GM19193 (cell line): Measurements from ENCODE around the gene SCYL1.

Source experiments
- POLR2A ChIP-seq: IDR thresholded peaks from 4 replicates; pipeline ENCODE4 v1.6.1; 2011; ENCODE audit not compliant: insufficient read depth, insufficient read length; ENCODE audit errors: extremely low read depth

Gene SCYL1

GRCh38 chr11:65539744-65540289, 14.9 kb downstream of the SCYL1 start:
- no peak for TF ChIP-seq POLR2A

GRCh38 chr11:65540290-65541092, 15.6 kb downstream of the SCYL1 start:
- TF ChIP-seq POLR2A, result peak; percentile 52

GRCh38 chr11:65541093-65541982, 16.5 kb downstream of the SCYL1 start:
- no peak for TF ChIP-seq POLR2A

- no peak for TF ChIP-seq POLR2A
Measured at GRCh38 chr11:65542738-65543390, 18.0 kb downstream of the SCYL1 start.

- no peak for TF ChIP-seq POLR2A
Measured at GRCh38 chr11:65545853-65546216, 21.0 kb downstream of the SCYL1 start.

GRCh38 chr11:65546217-65546958, 21.5 kb downstream of the SCYL1 start:
- peak; percentile 36 for TF ChIP-seq POLR2A

GRCh38 chr11:65547446-65548125, 22.7 kb downstream of the SCYL1 start:
- no peak for TF ChIP-seq POLR2A

- TF ChIP-seq POLR2A, result no peak
Measured at GRCh38 chr11:65548395-65548794, 23.5 kb downstream of the SCYL1 start.

GRCh38 chr11:65549096-65549495, 24.2 kb downstream of the SCYL1 start:
- TF ChIP-seq POLR2A, result no peak

GRCh38 chr11:65551572-65552387, 26.9 kb downstream of the SCYL1 start:
- peak; percentile 23 for TF ChIP-seq POLR2A

GRCh38 chr11:65552388-65552951, 27.6 kb downstream of the SCYL1 start:
- no peak for TF ChIP-seq POLR2A

- TF ChIP-seq POLR2A, result no peak
Measured at GRCh38 chr11:65553301-65554001, 28.6 kb downstream of the SCYL1 start.
